HepG2 (cell line): ENCODE data around the gene TRPT1. TPM values are rescaled to one million over a fixed set of nuclear protein-coding genes. Genes with fewer than 3 reads are reported as not detected.

Experiments used
- ELF3 ChIP-seq: IDR thresholded peaks from 2 replicates; pipeline ENCODE4 v1.6.1; 2016; ENCODE audit warnings: missing genetic modification reagents, missing compliant biosample characterization
- KLF13 ChIP-seq: sonication (generic); formaldehyde crosslinking; IDR thresholded peaks from 2 replicates; pipeline ENCODE4 v1.4.0; 2020; ENCODE audit warnings: mild to moderate bottlenecking, missing genetic modification reagents
- NBN ChIP-seq: fragments of 450-650 bp; conservative IDR thresholded peaks from 2 replicates; pipeline ENCODE4 v1.6.1; 2017
- SNRNP70 ChIP-seq: fragments of 200-400 bp; formaldehyde crosslinking; IDR thresholded peaks from 2 replicates; pipeline ENCODE4 v1.6.1; 2017; ENCODE audit warnings: mild to moderate bottlenecking, low read depth, low read length, moderate library complexity
- ZNF142 ChIP-seq: sonication (generic); formaldehyde crosslinking; IDR thresholded peaks from 2 replicates; pipeline ENCODE4 v1.4.0; 2020; ENCODE audit warnings: missing genetic modification reagents
- ZNF20 ChIP-seq: sonication (generic); formaldehyde crosslinking; IDR thresholded peaks from 2 replicates; pipeline ENCODE4 v1.4.0; 2020; ENCODE audit warnings: mild to moderate bottlenecking, moderate library complexity, missing genetic modification reagents
- ZNF224 ChIP-seq: sonication (generic); formaldehyde crosslinking; IDR thresholded peaks from 2 replicates; pipeline ENCODE4 v1.5.0; 2020; ENCODE audit warnings: mild to moderate bottlenecking, missing genetic modification reagents
- ZNF749 ChIP-seq: sonication (generic); formaldehyde crosslinking; IDR thresholded peaks from 2 replicates; pipeline ENCODE4 v1.8.0; 2022; ENCODE audit warnings: mild to moderate bottlenecking, missing genetic modification reagents, moderate library complexity, borderline replicate concordance
- ZNF75D ChIP-seq: sonication (generic); formaldehyde crosslinking; IDR thresholded peaks from 2 replicates; pipeline ENCODE4 v1.8.1; 2023; ENCODE audit warnings: missing genetic modification reagents, mild to moderate bottlenecking, borderline replicate concordance
- ZNF780A ChIP-seq: sonication (generic); formaldehyde crosslinking; IDR thresholded peaks from 2 replicates; pipeline ENCODE4 v1.8.0; 2022; ENCODE audit warnings: mild to moderate bottlenecking, missing genetic modification reagents, moderate library complexity
- polyA plus RNA-seq, 8 experiments: library from polyadenylated mRNA; depleted of rRNA in 3 of 8; stranded (reverse) in 7 of 8; unstranded in 1 of 8; fragments of >200 nt; fragmentation: Illumina TruSeq in 4 of 8; extraction: Trizol in 4 of 8; gene quantifications; 2 replicates each; pipeline versions ENCODE4 v1.2.1 to v1.2.3, GENCODE V29; 2011 to 2016; ENCODE audit warnings: low read depth in 4 of 8, missing spikeins in 1 of 8, mixed read lengths in 1 of 8; ENCODE audit not compliant: insufficient read depth in 1 of 8
- total RNA-seq, 5 experiments: library from RNA; depleted of rRNA; stranded (reverse); fragments of >200 nt; fragmentation: Illumina TruSeq; extraction: Trizol; gene quantifications; 2 replicates each; pipeline ENCODE4 v1.2.3, GENCODE V29; 2016; ENCODE audit warnings: low read depth in 1 of 5
- TF ChIP-seq, protein P1 (sequence below): sonication (generic); formaldehyde crosslinking; IDR thresholded peaks from 2 replicates; pipeline ENCODE4 v1.8.0; 2022; ENCODE audit warnings: mild to moderate bottlenecking, missing genetic modification reagents, moderate library complexity
- TF ChIP-seq, protein P2 (sequence below): sonication (generic); formaldehyde crosslinking; IDR thresholded peaks from 2 replicates; pipeline ENCODE4 v1.9.0; 2021; ENCODE audit warnings: missing genetic modification reagents, borderline replicate concordance

Gene TRPT1
- total and polyA plus RNA-seq, 2 of the 13 experiments (the other 11 are each of a cell fraction or from before 2014, with no cell fraction given) = 24.8 to 40.7 TPM

- TF ChIP-seq ZNF749 (CRISPR knock-in tag) = no peak
- no peak for TF ChIP-seq ZNF780A (CRISPR knock-in tag)
- no peak for TF ChIP-seq ZNF142 (CRISPR knock-in tag)
- no peak for TF ChIP-seq ZNF224 (CRISPR knock-in tag)
- TF ChIP-seq, protein P1, sequence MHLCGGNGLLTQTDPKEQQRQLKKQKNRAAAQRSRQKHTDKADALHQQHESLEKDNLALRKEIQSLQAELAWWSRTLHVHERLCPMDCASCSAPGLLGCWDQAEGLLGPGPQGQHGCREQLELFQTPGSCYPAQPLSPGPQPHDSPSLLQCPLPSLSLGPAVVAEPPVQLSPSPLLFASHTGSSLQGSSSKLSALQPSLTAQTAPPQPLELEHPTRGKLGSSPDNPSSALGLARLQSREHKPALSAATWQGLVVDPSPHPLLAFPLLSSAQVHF (CRISPR knock-in tag) = no peak
- no peak for TF ChIP-seq ELF3 (CRISPR knock-in tag)
- TF ChIP-seq NBN = no peak
- TF ChIP-seq KLF13 (CRISPR knock-in tag) = no peak
- no peak for TF ChIP-seq ZNF75D (CRISPR knock-in tag)
- TF ChIP-seq, protein P2, sequence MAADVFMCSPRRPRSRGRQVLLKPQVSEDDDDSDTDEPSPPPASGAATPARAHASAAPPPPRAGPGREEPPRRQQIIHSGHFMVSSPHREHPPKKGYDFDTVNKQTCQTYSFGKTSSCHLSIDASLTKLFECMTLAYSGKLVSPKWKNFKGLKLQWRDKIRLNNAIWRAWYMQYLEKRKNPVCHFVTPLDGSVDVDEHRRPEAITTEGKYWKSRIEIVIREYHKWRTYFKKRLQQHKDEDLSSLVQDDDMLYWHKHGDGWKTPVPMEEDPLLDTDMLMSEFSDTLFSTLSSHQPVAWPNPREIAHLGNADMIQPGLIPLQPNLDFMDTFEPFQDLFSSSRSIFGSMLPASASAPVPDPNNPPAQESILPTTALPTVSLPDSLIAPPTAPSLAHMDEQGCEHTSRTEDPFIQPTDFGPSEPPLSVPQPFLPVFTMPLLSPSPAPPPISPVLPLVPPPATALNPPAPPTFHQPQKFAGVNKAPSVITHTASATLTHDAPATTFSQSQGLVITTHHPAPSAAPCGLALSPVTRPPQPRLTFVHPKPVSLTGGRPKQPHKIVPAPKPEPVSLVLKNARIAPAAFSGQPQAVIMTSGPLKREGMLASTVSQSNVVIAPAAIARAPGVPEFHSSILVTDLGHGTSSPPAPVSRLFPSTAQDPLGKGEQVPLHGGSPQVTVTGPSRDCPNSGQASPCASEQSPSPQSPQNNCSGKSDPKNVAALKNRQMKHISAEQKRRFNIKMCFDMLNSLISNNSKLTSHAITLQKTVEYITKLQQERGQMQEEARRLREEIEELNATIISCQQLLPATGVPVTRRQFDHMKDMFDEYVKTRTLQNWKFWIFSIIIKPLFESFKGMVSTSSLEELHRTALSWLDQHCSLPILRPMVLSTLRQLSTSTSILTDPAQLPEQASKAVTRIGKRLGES = no peak
- TF ChIP-seq ZNF20 = no peak
- no peak for TF ChIP-seq SNRNP70
These were observed 44.2 kb downstream of the TRPT1 start (continued) for GRCh38 chr11:64181506-64182411.
